Glomerular endothelial cell (primary cell): ENCODE measurements around the gene SEC23B. TPM values are rescaled to one million over a fixed set of nuclear protein-coding genes. Genes with fewer than 3 reads are reported as not detected.
A peak's percentile ranks its signal among the peaks of the same experiment; 100 is the strongest.
"Not testable (repeated sequence)": the region's sequence is repeated elsewhere in the genome, so short reads cannot be mapped to it uniquely, and the experiment has no call there.

Experiments
- DNase-seq: peaks from one replicate; pipeline ENCODE4 v3.0.0-alpha.2; 2011; ENCODE audit warnings: low read depth, low spot score; ENCODE audit errors: extremely low read depth
- total RNA-seq: library from RNA; depleted of rRNA; stranded (reverse); fragments of >200 nt; gene quantifications from 2 replicates; pipeline ENCODE4 v1.2.3, GENCODE V29; 2015

SEC23B gene
- total RNA-seq: 31.3 and 41.4 TPM in 2 replicates

- peak; percentile 88 for DNase-seq
These were observed at the start of gene SEC23B for GRCh38 chr20:18507218-18508191. TSS of gene SEC23B (plus strand) at chr20:18507940. CDS start at chr20:18510836, 2,896 bp downstream.

- no peak for DNase-seq
These were observed 42.1 kb upstream of the SEC23B start for GRCh38 chr20:18465536-18466200.

- DNase-seq: peak; percentile 18
These were observed 41.2 kb upstream of the SEC23B start for GRCh38 chr20:18466574-18466893.

- peak; percentile 79 for DNase-seq
These were observed 40.6 kb upstream of the SEC23B start, which contains the start of the genes DZANK1 and POLR3F for GRCh38 chr20:18466894-18467730. TSS of gene DZANK1 (minus strand) at chr20:18467030. CDS start at chr20:18465358, 1,672 bp downstream. TSS of gene POLR3F (plus strand) at chr20:18467390. CDS start at chr20:18467507, 117 bp downstream.

- DNase-seq: no peak
These were observed 30.5 kb upstream of the SEC23B start for GRCh38 chr20:18477218-18477617.

- DNase-seq: no peak
These were observed 29.9 kb upstream of the SEC23B start for GRCh38 chr20:18477821-18478220.

GRCh38 chr20:18481596-18481995 lies 26.1 kb upstream of the SEC23B start:
- DNase-seq: no peak

- DNase-seq: no peak
These were observed 19.4 kb upstream of the SEC23B start for GRCh38 chr20:18488301-18488700.

GRCh38 chr20:18496042-18496441 lies 11.7 kb upstream of the SEC23B start:
- DNase-seq: no peak

- no peak for DNase-seq
These were observed 10.8 kb upstream of the SEC23B start, which contains the start of gene RBBP9 for GRCh38 chr20:18496740-18497592. TSS of gene RBBP9 (minus strand) at chr20:18497225. CDS start at chr20:18497167, 58 bp downstream.

GRCh38 chr20:18497603-18498002 lies 10.1 kb upstream of the SEC23B start:
- no peak for DNase-seq

GRCh38 chr20:18501672-18502071 lies 6.1 kb upstream of the SEC23B start:
- DNase-seq: not testable (repeated sequence)

- no peak for DNase-seq
These were observed 3.2 kb upstream of the SEC23B start for GRCh38 chr20:18504479-18505060.

- no peak for DNase-seq
These were observed 996 bp upstream of the SEC23B start for GRCh38 chr20:18506744-18507143.

GRCh38 chr20:18511571-18511970 lies 3.8 kb downstream of the SEC23B start:
- DNase-seq: no peak

- no peak for DNase-seq
These were observed 5.5 kb downstream of the SEC23B start for GRCh38 chr20:18513208-18513607.

- DNase-seq: no peak
These were observed 6.4 kb downstream of the SEC23B start for GRCh38 chr20:18514127-18514526.

GRCh38 chr20:18515973-18516372 lies 8.2 kb downstream of the SEC23B start:
- no peak for DNase-seq

GRCh38 chr20:18522066-18522465 lies 14.3 kb downstream of the SEC23B start:
- DNase-seq: not testable (repeated sequence)
